A204.1 (cell line): ENCODE data around the gene TNFSF13.

Source experiments
- FAIRE-seq: peaks from 2 replicates; lab custom pipeline; 2012; peaks lifted over from hg19 to GRCh38; lab: Jason Lieb, UNC

TNFSF13 gene

DNA sequence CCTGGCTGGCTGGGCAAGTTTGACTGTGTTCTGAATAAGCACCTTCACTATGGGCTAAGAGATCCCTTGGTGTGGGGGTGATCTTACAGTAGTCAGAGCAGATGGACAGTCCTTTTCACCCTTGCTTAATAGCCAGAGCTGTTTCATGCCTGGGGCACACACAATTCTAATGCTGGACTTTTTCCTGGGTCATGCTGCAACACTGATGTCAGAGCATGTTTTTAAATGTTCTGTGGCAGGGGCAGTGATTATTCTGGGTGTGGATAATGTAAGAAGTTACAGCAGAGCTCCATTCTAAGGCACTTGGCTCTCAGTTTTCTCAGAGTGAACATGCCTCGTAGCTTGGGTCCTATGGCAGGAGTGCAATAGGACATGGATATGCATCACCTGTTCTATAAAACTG is 16.9 kb downstream of the TNFSF13 start:
- FAIRE-seq: no peak

DNA sequence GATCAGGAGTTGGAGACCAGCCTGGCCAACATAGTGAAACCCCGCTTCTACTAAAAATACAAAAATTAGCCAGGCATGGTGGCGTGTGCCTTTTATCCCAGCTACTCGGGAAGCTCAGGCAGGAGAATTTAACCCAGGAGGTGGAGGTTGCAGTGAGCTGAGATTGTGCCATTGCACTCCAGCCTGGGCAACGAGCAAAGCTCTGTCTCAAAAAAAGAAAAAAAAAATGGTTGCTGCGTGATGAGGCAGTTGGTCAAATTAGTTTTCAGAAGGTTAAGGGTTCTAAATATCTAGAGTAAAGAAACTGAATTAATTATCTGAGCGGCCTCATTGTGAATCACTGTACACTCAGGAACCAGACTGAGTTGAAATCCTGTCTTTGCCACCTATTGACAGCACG is 17.4 kb downstream of the TNFSF13 start:
- no peak for FAIRE-seq

DNA sequence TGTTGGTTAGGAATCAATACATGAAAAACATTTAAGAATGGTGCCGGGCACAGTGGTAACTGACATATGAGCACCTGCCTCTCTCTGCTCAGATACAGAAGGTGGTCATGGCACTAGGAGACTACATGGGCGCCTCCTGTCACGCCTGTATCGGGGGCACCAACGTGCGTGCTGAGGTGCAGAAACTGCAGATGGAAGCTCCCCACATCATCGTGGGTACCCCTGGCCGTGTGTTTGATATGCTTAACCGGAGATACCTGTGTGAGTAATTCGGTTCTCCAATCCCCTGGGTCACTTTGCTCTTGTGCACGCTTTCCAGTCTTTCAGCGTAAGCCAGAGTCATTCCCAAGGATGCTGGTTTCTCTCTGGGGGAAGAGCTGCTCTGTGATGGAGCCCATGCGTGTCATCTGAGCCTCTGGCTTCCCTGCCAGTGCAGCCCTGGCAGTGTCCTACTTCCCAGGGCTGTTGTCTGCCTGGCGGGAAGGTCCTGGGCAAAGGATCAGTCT is 17.9 kb downstream of the TNFSF13 start:
- no peak for FAIRE-seq

DNA sequence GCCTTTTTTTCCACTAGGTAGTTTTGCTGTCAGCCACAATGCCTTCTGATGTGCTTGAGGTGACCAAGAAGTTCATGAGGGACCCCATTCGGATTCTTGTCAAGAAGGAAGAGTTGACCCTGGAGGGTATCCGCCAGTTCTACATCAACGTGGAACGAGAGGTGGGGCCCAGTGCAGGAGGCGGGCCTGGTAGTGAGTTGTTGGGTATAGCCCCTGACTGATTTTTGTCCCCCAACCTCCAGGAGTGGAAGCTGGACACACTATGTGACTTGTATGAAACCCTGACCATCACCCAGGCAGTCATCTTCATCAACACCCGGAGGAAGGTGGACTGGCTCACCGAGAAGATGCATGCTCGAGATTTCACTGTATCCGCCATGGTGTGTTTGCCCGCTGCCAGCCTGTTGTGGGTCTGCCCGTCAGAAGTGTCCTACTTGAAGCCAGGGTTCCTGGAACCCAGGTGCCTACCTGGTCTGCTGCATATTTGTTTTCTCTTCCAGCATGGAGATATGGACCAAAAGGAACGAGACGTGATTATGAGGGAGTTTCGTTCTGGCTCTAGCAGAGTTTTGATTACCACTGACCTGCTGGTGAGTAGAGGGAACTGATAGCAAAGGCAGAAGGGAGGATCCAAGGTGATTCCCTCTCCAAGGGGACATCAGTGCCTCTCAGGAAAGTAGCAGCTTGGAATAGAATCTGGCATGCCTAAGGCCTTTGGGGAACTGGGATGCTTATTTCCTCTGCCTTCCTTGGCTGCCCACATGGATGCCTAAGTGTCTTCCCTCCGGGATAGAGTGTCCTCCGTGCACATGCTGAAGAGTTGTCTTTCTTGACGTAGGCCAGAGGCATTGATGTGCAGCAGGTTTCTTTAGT is 19.0 kb downstream of the TNFSF13 start:
- no peak for FAIRE-seq

DNA sequence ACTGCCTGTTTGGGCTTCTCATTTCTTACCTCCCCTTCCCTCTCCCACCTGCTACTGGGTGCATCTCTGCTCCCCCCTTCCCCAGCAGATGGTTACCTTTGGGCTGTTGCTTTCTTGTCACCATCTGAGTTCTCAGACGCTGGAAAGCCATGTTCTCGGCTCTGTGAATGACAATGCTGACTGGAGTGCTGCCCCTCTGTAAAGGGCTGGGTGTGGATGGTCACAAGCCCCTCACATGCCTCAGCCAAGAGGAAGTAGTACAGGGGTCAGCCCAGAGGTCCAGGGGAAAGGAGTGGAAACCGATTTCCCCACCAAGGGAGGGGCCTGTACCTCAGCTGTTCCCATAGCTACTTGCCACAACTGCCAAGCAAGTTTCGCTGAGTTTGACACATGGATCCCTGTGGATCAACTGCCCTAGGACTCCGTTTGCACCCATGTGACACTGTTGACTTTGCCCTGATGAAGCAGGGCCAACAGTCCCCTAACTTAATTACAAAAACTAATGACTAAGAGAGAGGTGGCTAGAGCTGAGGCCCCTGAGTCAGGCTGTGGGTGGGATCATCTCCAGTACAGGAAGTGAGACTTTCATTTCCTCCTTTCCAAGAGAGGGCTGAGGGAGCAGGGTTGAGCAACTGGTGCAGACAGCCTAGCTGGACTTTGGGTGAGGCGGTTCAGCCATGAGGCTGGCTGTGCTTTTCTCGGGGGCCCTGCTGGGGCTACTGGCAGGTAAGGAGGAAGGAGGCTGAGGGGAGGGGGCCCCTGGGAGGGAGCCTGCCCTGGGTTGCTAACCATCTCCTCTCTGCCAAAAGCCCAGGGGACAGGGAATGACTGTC is 20.7 kb downstream of the TNFSF13 start, which contains the start of gene CD68:
TSS of gene CD68 (plus strand) at position 638 of the 833 bp plus-strand sequence. CDS start at position 678, 40 bp downstream.
- FAIRE-seq: no peak

DNA sequence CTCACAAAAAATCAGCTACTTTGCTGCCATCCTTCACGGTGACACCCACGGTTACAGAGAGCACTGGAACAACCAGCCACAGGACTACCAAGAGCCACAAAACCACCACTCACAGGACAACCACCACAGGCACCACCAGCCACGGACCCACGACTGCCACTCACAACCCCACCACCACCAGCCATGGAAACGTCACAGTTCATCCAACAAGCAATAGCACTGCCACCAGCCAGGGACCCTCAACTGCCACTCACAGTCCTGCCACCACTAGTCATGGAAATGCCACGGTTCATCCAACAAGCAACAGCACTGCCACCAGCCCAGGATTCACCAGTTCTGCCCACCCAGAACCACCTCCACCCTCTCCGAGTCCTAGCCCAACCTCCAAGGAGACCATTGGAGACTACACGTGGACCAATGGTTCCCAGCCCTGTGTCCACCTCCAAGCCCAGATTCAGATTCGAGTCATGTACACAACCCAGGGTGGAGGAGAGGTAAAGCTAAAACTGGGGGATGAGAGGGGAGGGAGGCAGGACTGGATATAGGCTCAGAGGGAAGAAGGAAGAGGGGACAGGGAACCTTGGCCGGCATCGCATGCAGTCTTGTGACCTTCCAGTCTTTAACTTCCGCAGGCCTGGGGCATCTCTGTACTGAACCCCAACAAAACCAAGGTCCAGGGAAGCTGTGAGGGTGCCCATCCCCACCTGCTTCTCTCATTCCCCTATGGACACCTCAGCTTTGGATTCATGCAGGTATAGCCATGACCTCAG is 21.5 kb downstream of the TNFSF13 start:
- no peak for FAIRE-seq

DNA sequence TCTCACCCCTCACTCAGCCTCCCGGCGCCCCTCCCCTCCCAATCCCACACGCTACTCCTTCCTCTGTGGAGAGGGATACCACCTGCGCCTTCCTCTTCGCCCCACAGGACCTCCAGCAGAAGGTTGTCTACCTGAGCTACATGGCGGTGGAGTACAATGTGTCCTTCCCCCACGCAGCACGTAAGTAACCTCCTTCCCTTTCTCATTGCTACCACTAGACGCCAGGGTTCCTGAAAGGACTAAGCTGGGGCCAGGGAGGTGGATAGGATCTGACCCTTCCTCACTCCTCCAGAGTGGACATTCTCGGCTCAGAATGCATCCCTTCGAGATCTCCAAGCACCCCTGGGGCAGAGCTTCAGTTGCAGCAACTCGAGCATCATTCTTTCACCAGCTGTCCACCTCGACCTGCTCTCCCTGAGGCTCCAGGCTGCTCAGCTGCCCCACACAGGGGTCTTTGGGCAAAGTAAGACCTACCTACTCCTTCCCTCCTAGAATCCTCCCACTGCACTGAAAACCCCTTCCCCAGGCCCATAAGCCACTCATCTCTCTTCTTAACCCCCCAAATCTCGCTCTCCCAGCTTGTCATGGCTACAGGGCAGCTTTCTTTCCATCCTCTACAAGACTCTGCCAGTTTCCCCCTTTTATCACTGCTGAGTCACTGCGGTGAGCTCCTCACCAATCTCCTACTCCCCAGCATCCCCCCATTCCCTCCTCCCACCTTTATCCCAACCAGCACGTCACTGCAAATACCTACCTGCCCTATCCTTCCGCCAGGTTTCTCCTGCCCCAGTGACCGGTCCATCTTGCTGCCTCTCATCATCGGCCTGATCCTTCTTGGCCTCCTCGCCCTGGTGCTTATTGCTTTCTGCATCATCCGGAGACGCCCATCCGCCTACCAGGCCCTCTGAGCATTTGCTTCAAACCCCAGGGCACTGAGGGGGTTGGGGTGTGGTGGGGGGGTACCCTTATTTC is 22.3 kb downstream of the TNFSF13 start:
- FAIRE-seq: no peak

DNA sequence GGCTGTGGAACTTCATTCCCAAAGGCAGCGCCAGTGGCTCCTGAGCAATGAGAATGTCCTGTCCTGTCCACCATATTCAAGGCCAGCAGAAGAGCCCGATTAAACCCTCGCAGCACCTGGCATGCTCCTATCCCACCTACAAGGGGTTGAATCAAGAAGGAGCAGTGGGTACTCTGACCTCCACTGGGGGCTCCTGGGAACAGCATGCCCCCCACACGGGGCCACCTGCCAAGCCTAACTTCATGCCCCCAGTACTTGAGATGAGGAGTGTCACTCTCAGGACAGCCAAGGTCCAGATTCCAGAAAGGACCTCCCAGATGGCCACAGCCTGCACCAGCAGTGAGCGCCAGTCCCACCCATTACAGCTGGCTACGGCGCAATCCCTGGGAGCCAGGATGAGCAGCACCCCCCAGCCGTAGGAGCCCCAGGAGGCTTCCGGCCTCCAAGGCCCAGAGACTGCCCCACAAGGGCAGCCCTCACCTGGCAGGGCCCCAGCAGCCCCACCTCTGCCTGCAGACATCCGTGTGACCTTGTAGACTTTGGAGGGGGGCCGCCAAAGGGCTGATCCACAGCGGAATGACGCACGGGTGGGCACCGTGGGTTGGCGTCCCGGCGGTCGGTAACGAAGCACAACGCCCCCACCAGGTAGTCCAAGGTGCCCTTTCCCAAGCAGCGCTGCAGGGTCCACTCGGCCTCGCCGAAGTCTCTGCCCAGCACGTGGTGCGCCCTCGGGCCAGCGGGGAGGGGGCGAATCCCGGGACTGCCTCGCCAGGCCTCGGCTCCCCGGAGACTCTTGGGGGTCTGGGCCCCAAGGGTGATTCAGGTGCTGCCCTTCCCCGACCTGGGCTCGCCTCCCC is 24.1 kb downstream of the TNFSF13 start:
- FAIRE-seq: no peak

DNA sequence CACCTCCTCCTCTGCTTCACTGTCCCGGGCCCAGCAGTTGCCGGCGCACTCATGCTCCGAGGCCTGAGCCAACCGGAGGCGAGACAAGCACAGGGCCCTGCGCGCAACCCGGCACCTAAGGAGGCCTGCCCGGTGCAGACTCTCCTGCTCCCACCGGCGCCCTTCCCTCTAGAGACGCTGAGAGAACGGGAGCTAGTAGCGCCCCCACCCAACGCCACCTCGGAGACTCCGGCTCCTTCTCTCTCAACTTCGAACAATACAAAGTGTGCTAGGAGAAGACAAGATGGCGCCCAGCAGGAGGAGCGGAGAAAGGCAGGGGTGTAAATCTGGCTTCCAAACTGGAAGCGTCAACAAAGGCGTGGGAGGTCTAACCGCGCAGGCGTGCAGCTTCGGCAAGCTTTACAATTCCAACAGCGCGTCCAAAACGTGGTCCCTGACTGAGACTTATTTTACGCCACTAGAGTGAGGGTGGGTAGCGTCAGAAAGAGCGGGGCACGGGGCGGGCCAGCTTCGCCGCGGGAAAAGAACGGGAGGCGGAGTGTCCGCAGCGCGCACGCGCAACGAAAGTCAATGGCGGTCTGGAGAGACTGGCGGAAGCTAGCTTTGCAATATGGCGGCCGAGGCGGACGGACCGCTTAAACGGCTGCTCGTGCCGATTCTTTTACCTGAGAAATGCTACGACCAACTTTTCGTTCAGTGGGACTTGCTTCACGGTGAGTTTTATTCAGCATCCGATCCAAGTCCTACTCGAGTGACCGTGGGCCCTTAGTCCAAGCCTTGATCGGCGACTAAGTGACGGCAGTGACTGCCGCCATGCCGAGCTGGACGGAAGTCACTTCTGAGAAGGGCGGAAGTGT is 24.9 kb downstream of the TNFSF13 start, which contains the start of gene MPDU1:
TSS of gene MPDU1 (plus strand) at position 600 of the 857 bp plus-strand sequence. CDS start at position 611, 11 bp downstream.
- FAIRE-seq: peak; percentile 94

DNA sequence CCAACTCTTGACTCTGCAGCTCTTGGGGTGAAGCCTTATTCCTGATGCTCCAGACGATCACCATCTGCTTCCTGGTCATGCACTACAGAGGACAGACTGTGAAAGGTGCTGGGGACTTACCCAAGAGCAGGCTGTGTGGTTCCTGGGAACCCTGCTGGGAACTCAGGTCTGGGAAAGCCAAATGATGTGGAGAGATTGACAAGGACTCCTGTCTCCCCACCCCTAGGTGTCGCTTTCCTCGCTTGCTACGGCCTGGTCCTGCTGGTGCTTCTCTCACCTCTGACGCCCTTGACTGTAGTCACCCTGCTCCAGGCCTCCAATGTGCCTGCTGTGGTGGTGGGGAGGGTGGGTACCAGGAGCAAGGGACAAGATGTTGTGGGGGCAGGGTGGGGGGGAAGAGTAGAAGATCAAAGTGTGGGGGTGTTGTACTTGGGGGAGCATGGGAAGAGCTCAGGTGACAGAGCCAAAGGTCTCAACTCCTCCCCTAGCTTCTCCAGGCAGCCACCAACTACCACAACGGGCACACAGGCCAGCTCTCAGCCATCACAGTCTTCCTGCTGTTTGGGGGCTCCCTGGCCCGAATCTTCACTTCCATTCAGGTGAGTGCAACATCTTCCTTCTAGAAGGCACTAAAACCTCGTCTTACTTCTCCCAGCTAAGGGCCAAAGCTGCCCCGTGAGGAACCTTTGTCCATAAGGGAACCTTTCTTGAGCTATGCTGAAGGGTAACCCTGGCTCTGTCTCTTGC is 28.3 kb downstream of the TNFSF13 start:
- no peak for FAIRE-seq

DNA sequence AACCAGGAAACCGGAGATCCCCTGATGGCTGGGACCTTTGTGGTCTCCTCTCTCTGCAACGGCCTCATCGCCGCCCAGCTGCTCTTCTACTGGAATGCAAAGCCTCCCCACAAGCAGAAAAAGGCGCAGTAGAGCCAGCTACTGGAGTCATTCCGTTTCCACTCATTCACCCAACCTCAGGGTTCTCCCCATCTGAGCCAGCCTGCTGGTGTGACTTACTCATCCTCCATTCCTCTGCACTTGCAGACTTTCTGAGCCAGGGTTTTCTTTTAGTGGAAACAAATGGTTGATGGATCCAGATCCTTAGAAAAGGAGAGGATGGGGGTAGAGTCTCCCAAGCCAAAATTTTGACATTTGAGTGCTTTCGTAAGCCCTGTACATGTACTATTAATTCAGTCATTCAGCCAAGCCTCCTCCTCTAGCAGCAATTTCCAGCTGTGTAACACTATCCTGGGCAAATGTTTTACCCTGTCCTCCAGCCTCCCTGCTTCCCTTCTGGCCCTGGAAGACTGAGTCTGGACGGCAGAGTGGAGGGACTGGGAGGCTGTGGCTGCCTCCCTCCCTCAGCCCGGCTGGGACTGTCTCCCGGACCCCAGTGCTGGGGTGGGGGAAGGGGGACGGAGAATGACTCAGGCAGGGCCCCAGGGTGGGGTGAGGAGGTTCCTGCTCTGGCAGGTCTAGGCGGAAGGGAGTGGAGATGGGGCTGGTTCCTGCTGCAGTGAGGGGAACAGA is 29.0 kb downstream of the TNFSF13 start:
- no peak for FAIRE-seq

DNA sequence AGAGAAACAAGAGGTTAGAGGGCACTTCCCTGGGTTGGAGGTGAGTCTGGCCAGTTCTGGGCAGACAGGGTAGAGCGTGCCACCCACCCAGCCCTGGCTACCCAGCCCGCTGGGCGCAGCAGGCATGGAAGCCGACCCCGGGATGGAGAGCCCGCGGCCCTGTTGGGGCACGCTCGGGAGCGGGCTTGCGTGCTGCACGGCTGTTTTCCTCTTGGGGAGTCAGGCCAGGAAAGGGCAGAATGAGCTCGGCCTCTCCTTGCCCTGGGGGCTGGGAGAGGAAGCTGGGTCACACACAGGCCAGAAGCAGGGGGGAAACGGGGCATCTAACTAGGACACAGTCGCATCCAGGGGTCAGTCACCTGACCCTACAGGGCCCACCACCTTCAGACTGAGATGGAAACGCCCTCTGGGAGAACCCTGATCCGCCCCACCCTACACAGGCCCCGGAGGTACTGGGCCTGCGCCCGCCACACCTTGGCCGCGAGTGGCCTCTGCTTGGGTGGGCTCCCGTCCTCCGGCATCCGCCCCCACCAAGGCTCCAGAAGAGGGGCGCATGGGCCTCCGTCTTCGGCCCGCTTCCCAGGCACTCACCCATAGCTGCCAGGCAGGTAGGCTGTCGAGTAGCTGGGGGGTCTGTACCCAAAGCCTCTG is 30.1 kb downstream of the TNFSF13 start:
- FAIRE-seq: no peak

DNA sequence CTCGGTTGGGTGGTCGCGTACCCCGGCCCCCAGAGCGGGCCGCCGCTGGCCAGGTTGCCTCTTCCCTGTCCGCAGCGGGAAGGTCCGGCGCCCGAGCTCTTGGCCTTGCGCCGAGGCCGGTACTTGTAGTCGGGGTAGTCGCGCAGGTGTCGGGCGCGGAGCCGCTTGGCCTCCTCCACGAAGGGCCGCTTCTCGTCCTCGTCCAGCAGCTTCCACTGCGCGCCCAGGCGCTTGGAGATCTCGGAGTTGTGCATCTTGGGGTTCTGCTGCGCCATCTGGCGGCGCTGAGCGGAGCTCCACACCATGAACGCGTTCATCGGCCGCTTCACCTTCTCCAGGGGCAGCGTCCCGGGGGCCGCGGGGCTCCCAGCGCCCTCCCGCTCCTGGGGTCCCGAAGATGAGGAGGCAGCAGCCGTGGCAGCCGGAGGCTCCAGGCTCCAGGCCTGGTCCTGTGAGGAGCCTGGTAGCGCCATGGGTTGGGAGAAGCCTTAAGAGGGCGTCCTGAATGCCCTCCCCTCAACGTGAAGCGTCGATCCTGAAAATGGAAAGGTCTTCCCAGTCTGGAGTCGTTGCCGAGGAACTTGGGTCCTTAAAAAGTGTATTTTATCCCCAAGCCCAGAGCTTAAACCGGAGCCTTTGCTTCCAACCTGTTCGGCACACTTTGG is 30.8 kb downstream of the TNFSF13 start:
- no peak for FAIRE-seq

DNA sequence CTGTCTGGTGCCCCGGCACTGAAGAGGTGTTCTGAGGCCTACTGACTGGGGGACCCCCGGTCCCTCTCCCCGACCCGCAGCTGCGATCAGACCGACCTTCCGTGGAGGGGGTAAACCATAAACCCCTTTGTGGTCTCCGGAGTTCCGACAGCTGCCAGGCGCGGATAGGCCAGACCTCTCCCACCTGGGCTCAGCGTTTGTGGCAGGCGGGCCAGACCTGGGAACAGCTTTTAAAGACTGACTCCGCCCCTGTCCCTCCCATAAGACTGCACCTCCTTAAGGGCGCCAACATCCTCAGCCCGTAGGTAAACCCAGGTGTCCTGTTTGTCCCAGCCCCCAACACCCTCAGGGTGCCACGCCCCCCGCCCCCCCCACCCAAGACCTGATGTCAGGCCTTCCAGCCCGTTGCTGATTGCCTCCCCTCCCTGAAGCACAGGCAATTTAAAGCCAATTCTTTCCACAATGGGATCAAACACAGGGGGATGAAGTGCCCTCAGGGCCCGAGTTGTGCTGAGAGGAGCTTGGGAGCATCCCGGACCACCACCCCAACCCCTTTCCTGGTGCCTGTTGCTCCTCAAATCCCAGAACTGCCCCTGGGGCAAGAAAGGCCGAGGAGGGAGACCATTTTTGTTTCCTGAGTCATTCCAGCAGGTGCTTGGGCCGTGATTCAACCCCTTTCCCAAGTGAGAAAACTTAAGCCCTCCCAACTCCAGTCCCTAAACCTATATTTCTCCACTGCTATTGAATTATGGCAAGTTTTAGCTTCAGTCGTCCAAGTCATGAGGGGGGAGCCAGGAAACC is 31.5 kb downstream of the TNFSF13 start, which contains the start of gene SOX15:
TSS of gene SOX15 (minus strand) at position 204 of the 801 bp plus-strand sequence. CDS start 418 bp downstream, outside the sequence.
- FAIRE-seq: no peak

DNA sequence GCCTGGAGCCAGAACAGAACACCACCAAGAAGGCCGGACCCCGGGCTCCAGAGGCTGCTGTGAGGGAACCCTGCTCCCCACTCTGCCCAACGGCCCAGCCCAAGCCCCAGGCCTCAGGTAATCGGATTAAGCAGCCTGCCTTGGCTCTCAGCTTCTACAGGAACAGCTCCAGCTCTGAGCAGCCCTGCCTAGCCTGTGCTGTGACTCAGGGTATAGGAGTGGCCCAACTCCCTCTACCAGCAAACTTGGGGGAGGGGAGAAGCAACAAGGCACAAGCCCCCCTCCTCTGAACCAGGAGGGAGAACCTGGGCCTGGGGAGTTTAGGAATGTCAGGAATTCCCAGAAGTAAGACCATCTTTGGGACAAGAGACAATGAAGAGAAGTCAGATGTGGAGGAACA is 32.2 kb downstream of the TNFSF13 start:
- no peak for FAIRE-seq
